Type B pancreatic cell (in vitro differentiated cells): ENCODE measurements around the gene PIGQ. TPM values are rescaled to one million over a fixed set of nuclear protein-coding genes. Genes with fewer than 3 reads are reported as not detected.
A peak's percentile ranks its signal among the peaks of the same experiment; 100 is the strongest.

ENCODE experiments used
- DNase-seq: peaks from one replicate; pipeline ENCODE4 v3.0.0; 2021; ENCODE audit warnings: mixed read lengths; ENCODE audit not compliant: unreplicated experiment; ENCODE audit errors: extremely low spot score
- H3K27ac Mint-ChIP-seq: 2 replicates; pipeline ENCODE4 v1.8.0; 2021; ENCODE audit warnings: mild to moderate bottlenecking, mixed read lengths
- H3K27me3 Mint-ChIP-seq: 2 replicates; pipeline ENCODE4 v1.8.0; 2021; ENCODE audit warnings: mixed read lengths
- H3K36me3 Mint-ChIP-seq: 2 replicates; pipeline ENCODE4 v1.8.0; 2021; ENCODE audit warnings: mixed read lengths
- H3K4me1 Mint-ChIP-seq: one replicate; pipeline ENCODE4 v1.8.0; 2021; ENCODE audit warnings: mixed read lengths; ENCODE audit not compliant: unreplicated experiment
- H3K4me3 Mint-ChIP-seq: 2 replicates; pipeline ENCODE4 v1.8.0; 2021; ENCODE audit warnings: mild to moderate bottlenecking, mixed read lengths
- H3K9me3 Mint-ChIP-seq: 2 replicates; pipeline ENCODE4 v1.8.0; 2021; ENCODE audit warnings: mixed read lengths
- CTCF ChIP-seq: fragments of 200-600 bp; sonication (generic); conservative IDR thresholded peaks from 2 replicates; pipeline ENCODE4 v1.5.0; 2021; ENCODE audit warnings: antibody characterized with exemption, mild to moderate bottlenecking
- total RNA-seq: library from RNA; stranded (reverse); gene quantifications from 2 replicates; pipeline ENCODE4 v1.2.1, GENCODE V29; 2021; ENCODE audit warnings: low replicate concordance

The PIGQ gene
- total RNA-seq, 1 donor from 2014 or later, result 83.5 TPM

- H3K27me3 Mint-ChIP-seq, result no peaks in the 10 kb centered on the region
- H3K4me3 Mint-ChIP-seq, result no peak overlapping the region
- H3K4me1 Mint-ChIP-seq, result peaks cover 15% of the 10 kb centered on the region
- DNase-seq, result no peak
- TF ChIP-seq CTCF, result no peak
- H3K36me3 Mint-ChIP-seq, result no peaks in the 10 kb centered on the region
- no peaks in the 10 kb centered on the region for H3K9me3 Mint-ChIP-seq
- no peak overlapping the region for H3K27ac Mint-ChIP-seq
Measured at GRCh38 chr16:628321-629061, 58.7 kb downstream of the PIGQ start.

- no peak for DNase-seq
- Mint-ChIP-seq H3K9me3 (no peaks in the 10 kb centered on the region), H3K4me3 (peak overlapping the region; percentile 9), H3K27ac (no peak overlapping the region), H3K36me3 (no peaks in the 10 kb centered on the region), H3K4me1 (peaks cover 9% of the 10 kb centered on the region), H3K27me3 (no peaks in the 10 kb centered on the region)
- no peak for TF ChIP-seq CTCF
Measured at GRCh38 chr16:629185-629832, 59.5 kb downstream of the PIGQ start.

GRCh38 chr16:629833-630248 lies 60.1 kb downstream of the PIGQ start:
- no peaks in the 10 kb centered on the region for H3K36me3 Mint-ChIP-seq
- no peak for DNase-seq
- peak overlapping the region; percentile 36 for H3K4me3 Mint-ChIP-seq
- no peaks in the 10 kb centered on the region for H3K9me3 Mint-ChIP-seq
- TF ChIP-seq CTCF, result no peak
- H3K27me3 Mint-ChIP-seq, result no peaks in the 10 kb centered on the region
- peaks cover 5% of the 10 kb centered on the region for H3K4me1 Mint-ChIP-seq
- no peak overlapping the region for H3K27ac Mint-ChIP-seq

GRCh38 chr16:630249-630814 lies 60.6 kb downstream of the PIGQ start:
- Mint-ChIP-seq H3K4me3 (no peak overlapping the region), H3K9me3 (no peaks in the 10 kb centered on the region), H3K27me3 (no peaks in the 10 kb centered on the region), H3K27ac (no peak overlapping the region), H3K36me3 (no peaks in the 10 kb centered on the region), H3K4me1 (peaks cover 5% of the 10 kb centered on the region)
- no peak for DNase-seq
- TF ChIP-seq CTCF, result no peak

- H3K4me3 Mint-ChIP-seq, result peak within 1 kb of the TSS; percentile 36
- H3K4me1 Mint-ChIP-seq, result peaks cover 5% of the 10 kb centered on the region
- H3K27ac Mint-ChIP-seq, result no peak within 1 kb of the TSS
- no peaks in the 10 kb centered on the region for H3K36me3 Mint-ChIP-seq
- no peak for TF ChIP-seq CTCF
- no peaks in the 10 kb centered on the region for H3K27me3 Mint-ChIP-seq
- H3K9me3 Mint-ChIP-seq, result no peaks in the 10 kb centered on the region
- DNase-seq, result no peak
Measured at GRCh38 chr16:630815-631405, 61.1 kb downstream of the PIGQ start, which contains the start of gene WFIKKN1. Gene WFIKKN1 (plus strand): TSS chr16:630985. CDS start chr16:631254, 269 bp downstream.
